ENCODE data around the gene ECSCR. TPM values are rescaled to one million over a fixed set of nuclear protein-coding genes. Genes with fewer than 3 reads are reported as not detected.

Gene ECSCR
- total and polyA plus RNA-seq, 2 donors (not counting 3 experiments of a cell fraction or from before 2014, with no cell fraction given), result 365 to 1,085 TPM

Small RNA genes lying within 50 kb of the gene (small RNA-seq; reads per million reads assigned to genes)
- gene RNU5B-4P (ENCODE audit: insufficient read depth, insufficient read length, low read depth, low replicate concordance), result not detected

Other genes starting within 250 kb of the ECSCR start
- gene MATR3, start 169.0 kb downstream of the ECSCR start, total RNA-seq, result 158 and 164 TPM in 2 replicates
- gene MATR3, start 169.0 kb downstream of the ECSCR start, polyA plus RNA-seq, result 52.7 and 64.0 TPM in 2 replicates
- gene PAIP2, start 120.9 kb downstream of the ECSCR start, total RNA-seq, result 75.2 and 80.4 TPM in 2 replicates
- 39.1 and 52.1 TPM in 2 replicates for gene PAIP2, start 120.9 kb downstream of the ECSCR start, polyA plus RNA-seq
- not detected in 2 replicates for gene SLC23A1, start 79.4 kb downstream of the ECSCR start, total RNA-seq
- gene SLC23A1, start 79.4 kb downstream of the ECSCR start, polyA plus RNA-seq, result not detected in 2 replicates
- not detected in 2 replicates for gene MZB1, start 72.8 kb downstream of the ECSCR start, total RNA-seq
- gene MZB1, start 72.8 kb downstream of the ECSCR start, polyA plus RNA-seq, result 0.06 TPM in 1 of 2 replicates, not detected in the other
- 1.9 and 2.4 TPM in 2 replicates for gene PROB1, start 67.6 kb downstream of the ECSCR start, total RNA-seq
- 0.40 and 0.47 TPM in 2 replicates for gene PROB1, start 67.6 kb downstream of the ECSCR start, polyA plus RNA-seq
- gene SPATA24, start 58.7 kb downstream of the ECSCR start, total RNA-seq, result 7.8 and 7.9 TPM in 2 replicates
- 2.1 and 3.2 TPM in 2 replicates for gene SPATA24, start 58.7 kb downstream of the ECSCR start, polyA plus RNA-seq
- 51.1 and 52.6 TPM in 2 replicates for gene DNAJC18, start 23.2 kb downstream of the ECSCR start, total RNA-seq
- 23.2 and 26.0 TPM in 2 replicates for gene DNAJC18, start 23.2 kb downstream of the ECSCR start, polyA plus RNA-seq
- not detected in 2 replicates for gene SMIM33, start 8.3 kb upstream of the ECSCR start, total RNA-seq
- gene SMIM33, start 8.3 kb upstream of the ECSCR start, polyA plus RNA-seq, result not detected in 2 replicates
- gene STING1, start 20.0 kb upstream of the ECSCR start, total RNA-seq, result 108 and 127 TPM in 2 replicates
- 143 and 185 TPM in 2 replicates for gene STING1, start 20.0 kb upstream of the ECSCR start, polyA plus RNA-seq
- gene UBE2D2, start 98.6 kb upstream of the ECSCR start, total RNA-seq, result 156 and 172 TPM in 2 replicates
- gene UBE2D2, start 98.6 kb upstream of the ECSCR start, polyA plus RNA-seq, result 45.0 and 50.6 TPM in 2 replicates
- 2.7 and 5.9 TPM in 2 replicates for gene CXXC5, start 185.6 kb upstream of the ECSCR start, total RNA-seq
- gene CXXC5, start 185.6 kb upstream of the ECSCR start, polyA plus RNA-seq, result 5.5 and 8.2 TPM in 2 replicates